ENCODE measurements around the gene PLA2G3.

The PLA2G3 gene

DNA sequence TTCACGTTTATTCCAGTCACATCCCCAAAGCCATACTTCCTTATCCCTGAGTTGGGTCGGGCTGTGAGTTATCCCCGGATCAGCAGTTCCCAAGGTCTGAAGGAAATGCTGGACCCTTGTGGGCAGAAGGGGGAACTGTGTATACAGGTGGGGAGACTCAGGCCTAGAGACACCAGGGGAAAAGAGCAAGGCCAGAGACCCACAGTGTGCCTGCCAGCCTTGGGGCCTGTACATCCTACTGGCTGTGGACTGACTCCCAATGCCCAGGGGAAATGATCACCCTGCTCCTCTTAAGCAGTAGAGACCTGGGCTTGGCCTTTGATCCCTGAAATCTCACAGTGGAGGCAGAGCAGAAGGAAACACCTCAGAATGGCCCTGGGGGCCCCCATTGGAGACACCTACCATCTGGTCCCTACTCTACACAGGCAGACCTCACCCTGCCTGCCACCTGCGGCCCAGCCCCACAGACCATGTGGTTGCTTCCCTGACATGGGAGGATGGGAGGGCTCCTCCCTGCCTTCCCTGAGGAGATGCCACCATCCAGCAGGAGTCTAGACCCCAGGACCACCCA is 34.2 kb downstream of the PLA2G3 start:
- no peak for DNase-seq (ENCODE audit: low spot score)
- in situ Hi-C loops (cut with MboI; ENCODE audit: low sequenced_read_pairs, unreplicated experiment) = no loop called here
- TF ChIP-seq, protein P1, sequence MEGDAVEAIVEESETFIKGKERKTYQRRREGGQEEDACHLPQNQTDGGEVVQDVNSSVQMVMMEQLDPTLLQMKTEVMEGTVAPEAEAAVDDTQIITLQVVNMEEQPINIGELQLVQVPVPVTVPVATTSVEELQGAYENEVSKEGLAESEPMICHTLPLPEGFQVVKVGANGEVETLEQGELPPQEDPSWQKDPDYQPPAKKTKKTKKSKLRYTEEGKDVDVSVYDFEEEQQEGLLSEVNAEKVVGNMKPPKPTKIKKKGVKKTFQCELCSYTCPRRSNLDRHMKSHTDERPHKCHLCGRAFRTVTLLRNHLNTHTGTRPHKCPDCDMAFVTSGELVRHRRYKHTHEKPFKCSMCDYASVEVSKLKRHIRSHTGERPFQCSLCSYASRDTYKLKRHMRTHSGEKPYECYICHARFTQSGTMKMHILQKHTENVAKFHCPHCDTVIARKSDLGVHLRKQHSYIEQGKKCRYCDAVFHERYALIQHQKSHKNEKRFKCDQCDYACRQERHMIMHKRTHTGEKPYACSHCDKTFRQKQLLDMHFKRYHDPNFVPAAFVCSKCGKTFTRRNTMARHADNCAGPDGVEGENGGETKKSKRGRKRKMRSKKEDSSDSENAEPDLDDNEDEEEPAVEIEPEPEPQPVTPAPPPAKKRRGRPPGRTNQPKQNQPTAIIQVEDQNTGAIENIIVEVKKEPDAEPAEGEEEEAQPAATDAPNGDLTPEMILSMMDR (IDR thresholded peaks at IDR 0.05; ENCODE audit: borderline replicate concordance, control extremely low read depth, extremely low read depth, insufficient read depth, missing control alignments) = no peak

DNA sequence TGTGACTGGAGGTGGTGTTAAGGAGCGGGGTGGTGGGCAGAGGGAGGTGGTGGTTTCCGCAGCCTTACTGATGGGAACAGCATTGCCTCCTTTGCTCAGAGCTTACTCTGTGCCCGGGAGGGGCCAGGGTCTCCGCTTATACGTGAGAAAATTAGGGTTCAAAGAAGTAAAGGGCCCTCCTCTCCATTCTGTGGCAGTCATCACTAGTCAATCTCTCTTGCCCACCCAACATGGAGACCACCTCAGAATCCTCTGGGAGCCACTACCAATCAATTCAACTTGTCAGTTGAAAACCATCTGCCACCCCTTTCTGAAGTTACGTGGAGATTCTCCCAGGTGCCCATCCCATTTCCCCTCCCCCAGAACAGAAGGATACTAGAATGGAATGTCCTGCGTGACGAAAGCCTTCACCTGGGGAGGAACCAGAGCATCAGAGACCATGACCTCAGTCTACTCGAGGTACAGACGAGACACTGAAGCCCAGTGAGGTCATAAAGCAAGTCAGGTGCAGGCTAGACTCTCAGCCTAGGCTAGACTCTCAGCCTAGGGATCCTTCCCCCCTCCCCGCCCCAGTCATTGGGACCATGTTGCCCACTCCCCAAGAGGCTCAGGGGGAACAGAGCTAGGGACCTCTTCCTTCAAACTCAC is 34.9 kb downstream of the PLA2G3 start:
- DNase-seq (ENCODE audit: low spot score) = no peak
- TF ChIP-seq, protein P1 (IDR thresholded peaks at IDR 0.05; ENCODE audit: borderline replicate concordance, control extremely low read depth, extremely low read depth, insufficient read depth, missing control alignments) = no peak
- in situ Hi-C loops (cut with MboI; ENCODE audit: low sequenced_read_pairs, unreplicated experiment) = no loop called here

DNA sequence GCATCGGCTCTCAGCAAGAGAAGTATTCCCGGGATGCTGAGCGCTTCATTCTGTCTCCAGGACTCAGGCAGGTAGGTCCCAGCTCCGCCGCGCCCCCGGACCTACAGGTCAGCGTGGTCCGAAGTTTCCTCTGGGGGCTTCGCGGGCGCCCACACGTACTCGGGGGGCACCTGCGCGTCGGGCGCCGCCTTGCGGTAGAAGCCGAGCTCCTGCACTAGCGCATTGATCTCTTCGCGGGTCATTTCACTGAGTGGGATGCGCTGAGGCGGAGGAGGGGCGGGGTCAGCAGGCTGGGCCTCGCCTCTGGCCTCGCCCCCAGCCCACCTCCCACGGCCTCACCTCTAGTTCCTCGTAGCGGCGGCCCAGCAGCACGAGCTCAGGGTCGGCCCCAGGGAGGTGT is 35.4 kb downstream of the PLA2G3 start:
- in situ Hi-C loops (cut with MboI; ENCODE audit: low sequenced_read_pairs, unreplicated experiment) = no loop called here
- TF ChIP-seq, protein P1 (IDR thresholded peaks at IDR 0.05; ENCODE audit: borderline replicate concordance, control extremely low read depth, extremely low read depth, insufficient read depth, missing control alignments) = peak; percentile 22
- DNase-seq (ENCODE audit: low spot score) = no peak

DNA sequence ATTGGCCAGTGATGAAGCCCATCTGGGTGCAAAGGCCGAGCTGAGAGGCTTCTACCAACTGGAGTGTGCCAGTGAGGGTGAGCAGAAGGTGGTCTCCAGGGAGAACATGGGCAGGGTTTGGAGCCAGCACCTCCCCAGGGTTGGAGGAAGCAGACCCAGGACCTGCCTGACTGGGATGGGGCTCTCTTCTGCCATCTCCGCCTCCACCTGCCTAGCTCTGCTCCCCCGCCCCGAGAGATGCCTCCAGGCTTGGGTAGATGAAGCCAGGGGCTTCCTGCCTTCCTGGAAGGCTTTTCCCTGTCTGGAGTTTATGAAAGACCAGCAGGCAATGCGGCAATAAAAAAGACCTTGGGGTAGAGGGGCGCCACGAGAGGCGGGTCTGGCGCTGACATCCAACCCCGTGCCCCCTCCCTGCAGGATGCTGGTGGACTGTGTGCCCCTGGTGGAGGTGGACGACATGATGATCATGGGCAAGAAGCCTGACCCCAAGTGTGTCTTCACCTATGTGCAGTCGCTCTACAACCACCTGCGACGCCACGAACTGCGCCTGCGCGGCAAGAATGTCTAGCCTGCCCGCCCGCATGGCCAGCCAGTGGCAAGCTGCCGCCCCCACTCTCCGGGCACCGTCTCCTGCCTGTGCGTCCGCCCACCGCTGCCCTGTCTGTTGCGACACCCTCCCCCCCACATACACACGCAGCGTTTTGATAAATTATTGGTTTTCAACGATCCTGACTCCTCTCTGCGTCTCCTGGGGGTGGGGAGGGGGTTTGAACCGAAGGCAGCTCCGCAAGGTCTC is 36.2 kb downstream of the PLA2G3 start:
- TF ChIP-seq, protein P1 (IDR thresholded peaks at IDR 0.05; ENCODE audit: borderline replicate concordance, control extremely low read depth, extremely low read depth, insufficient read depth, missing control alignments) = no peak
- no peak for DNase-seq (ENCODE audit: low spot score)
- in situ Hi-C loops (cut with MboI; ENCODE audit: low sequenced_read_pairs, unreplicated experiment) = no loop called here

DNA sequence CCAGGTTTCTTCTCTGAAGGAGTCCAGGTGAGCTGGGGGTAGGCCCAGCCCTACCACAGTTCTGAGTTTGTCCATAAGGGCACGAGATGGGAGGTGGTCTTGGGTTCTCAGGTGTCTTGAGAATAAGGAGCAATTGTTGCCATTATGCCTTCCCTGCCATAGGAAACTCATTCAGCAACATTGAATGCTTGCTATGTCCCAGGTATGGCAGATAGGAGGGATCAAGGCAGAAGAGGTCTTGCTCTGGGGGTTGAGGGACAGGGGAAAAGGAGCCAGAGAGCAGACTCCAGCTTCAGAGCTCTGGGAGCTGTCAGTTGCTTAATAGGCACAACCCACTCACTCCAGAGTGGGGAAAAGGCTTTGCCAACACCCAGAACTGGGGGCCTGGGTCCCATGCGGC is 37.2 kb downstream of the PLA2G3 start:
- in situ Hi-C loops (cut with MboI; ENCODE audit: low sequenced_read_pairs, unreplicated experiment) = no loop called here
- DNase-seq (ENCODE audit: low spot score) = no peak
- TF ChIP-seq, protein P1 (IDR thresholded peaks at IDR 0.05; ENCODE audit: borderline replicate concordance, control extremely low read depth, extremely low read depth, insufficient read depth, missing control alignments) = no peak

DNA sequence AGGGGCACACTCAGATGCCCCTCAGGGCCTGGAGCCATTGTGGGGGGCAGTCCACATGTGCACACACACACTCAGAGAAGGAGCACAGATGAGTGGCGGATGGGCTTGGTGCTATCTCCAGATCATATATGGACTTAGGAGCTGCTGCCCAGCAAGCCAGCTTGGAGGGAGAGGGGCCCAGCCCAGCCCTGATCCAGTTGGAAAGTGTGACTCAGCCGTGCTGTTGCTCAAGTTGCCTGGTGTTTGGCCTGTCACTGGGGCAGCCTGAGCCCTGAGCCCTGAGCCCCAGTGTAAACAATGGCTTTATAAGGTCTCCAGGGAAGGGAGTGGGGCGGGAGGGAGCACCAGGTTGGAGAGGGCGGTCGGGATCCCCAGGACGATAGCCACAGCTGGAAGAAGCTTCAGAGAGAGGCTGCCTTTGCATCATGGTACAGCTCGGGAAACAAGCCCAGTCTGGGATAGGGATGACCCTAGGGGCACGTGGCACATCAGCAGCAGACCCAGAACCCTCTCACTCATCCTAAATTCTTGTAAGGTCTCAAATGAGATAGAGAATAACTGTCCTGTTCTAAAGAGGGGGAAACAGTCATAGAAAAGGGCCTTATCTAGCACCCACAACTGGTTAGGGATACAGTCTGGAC is 37.7 kb downstream of the PLA2G3 start:
- DNase-seq (ENCODE audit: low spot score) = no peak
- TF ChIP-seq, protein P1 (IDR thresholded peaks at IDR 0.05; ENCODE audit: borderline replicate concordance, control extremely low read depth, extremely low read depth, insufficient read depth, missing control alignments) = no peak
- in situ Hi-C loops (cut with MboI; ENCODE audit: low sequenced_read_pairs, unreplicated experiment) = no loop called here

Measured in GM13976 (cell line).